Stimulated activated naive CD4-positive, alpha-beta T cell (primary cell): ENCODE results near the gene ARHGAP18.

Source experiments
- DNase-seq, 6 experiments: peaks; one replicate each; lab custom pipeline; 2025; lab: John Stamatoyannopoulos, UW

The ARHGAP18 gene

DNA sequence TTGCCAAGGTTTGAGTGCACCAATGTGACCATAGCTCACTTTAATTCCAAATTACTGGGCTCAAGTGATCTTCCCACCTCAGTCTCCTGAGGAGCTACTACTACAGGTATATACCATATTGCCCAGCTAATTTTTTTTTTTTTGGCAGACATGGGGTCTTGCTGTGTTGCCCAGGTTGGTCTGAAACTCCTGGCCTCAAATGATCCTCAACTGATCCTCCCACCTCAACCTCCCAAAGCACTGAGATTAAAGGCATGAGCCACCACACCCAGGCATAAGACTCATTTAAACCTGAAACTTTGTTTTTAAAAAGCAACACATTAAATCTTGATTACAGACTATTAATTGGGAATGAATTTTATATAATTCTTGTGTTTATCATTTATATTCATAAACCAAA, 67.7 kb downstream of the ARHGAP18 start:
- DNase-seq = no peak

DNA sequence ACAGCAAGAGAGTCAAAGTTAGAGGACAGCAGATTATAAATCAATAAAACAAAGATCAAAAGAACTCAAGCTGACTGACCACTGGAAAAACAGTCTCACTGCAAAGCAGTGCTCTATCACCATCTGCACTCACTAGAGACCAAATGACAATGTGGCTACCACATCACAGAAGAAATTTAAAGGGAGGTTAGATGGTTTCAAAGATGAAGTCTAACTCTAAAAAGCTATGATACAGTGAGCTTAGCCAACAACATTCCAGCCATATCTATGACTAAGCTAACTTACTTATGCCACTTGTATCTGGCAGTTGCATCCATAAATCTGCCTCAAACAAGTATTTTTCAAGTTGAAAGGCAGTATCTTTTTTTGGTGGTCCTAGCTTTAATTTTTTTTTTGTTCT, 68.6 kb downstream of the ARHGAP18 start:
- no peak for DNase-seq

DNA sequence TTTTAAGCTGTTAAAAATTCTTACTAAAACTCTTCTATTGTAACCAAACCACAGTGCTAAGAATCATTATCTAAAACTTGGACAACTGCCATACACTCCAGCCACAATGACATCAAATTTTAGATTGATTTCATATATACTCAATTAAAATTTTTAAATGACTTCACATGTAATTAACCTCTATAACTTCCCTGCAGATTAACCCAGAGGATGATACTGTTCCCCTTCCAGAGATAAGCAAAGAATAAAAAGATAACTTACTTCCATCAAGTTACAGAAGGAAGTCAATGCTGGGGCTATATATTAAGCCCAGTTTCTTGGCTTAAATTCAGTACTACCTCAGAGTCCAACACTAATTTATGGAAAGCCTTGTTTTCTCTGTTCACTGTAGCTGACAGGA, 71.3 kb downstream of the ARHGAP18 start:
- no peak for DNase-seq

- DNase-seq = no peak
Observed at GRCh38 chr6:129638055-129638684, 71.8 kb downstream of the ARHGAP18 start.

DNA sequence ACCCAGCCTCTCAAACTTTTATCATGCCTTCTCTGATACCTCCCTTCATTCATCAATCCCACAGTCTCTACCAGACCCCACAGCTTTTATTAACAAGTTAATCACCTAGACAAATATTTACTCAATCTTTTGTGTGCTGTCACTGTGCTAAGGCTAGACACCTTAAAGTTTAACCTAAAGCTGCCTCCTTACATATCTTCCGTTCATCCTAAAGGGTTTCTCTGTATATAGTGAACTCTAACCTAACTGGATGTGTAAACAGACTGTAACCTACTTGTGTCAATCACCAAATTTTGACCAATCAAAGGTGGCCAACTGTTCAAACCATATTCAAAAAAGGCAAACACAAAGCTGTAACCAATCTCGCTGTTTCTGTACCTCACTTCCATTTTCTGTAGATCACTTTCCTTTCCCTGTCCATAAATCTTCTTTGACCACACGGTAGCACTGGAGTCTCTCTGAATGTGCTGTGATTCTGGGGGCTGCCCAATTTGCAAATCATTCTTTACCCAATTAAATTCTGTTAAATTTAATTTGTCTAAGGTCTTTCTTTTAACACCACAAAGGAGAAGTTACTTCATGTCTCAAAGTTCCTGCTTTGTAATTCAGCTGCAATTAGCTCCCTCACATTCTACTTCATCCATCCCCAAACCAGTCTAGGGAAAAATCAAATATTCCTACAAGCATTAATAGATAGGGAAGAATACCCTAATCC, 72.5 kb downstream of the ARHGAP18 start:
- DNase-seq = no peak

DNA sequence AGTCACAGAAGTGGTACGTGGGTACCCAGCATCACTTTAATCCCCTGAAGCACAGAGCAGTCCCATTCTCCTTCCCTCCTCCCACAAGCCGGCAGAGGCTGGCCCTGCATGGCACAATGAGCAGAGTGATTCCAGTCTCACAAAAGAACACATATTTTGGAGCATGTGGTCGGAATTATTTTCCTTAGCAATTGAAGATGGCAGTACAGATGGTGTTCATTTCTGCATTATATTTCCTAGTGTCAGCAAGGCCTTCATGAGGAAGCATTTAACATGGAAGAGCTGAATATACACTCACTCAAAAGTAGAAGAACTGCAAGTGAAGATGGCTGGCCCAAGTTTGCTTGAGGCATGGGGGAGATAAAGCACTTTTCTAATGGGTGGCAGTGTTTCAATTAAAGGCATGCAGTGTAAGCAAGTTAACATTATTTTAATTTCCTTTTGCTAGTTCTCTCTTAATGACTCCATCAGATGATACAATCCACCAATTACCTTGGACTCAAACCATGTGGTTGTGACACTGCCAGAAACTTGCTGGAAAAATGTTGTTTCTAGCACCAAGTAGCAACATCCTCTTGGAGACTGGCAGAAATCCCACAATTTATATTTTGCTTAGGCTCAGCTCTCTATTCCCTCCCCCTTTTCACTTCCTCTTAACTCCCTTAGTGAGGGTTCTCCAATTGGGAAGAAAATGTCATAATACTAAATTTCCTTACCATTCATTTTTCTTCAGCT, 74.4 kb downstream of the ARHGAP18 start:
- no peak for DNase-seq

- no peak for DNase-seq
Observed at GRCh38 chr6:129634411-129635230, 75.4 kb downstream of the ARHGAP18 start.

DNA sequence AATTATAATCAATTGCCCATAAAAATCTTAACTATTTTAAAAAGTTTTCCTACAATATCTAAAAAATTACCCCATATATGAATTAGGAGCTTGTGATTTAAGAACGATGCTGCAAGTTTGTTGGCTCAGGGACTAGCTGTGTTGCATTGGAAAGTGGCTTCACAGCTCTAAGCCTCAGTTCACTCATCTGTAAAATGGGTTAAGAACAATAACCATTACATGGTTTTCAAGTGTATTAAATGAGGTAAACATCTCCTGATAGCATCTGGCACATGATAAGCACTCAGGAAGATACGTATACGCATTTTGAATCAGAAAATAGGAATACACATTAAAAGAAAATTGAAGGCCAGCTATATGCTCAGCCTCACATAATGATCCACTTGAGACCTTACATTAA, 76.4 kb downstream of the ARHGAP18 start:
- no peak for DNase-seq

- DNase-seq = no peak
Observed at GRCh38 chr6:129632172-129632613, 77.8 kb downstream of the ARHGAP18 start.

GRCh38 chr6:129631070-129631469, 78.9 kb downstream of the ARHGAP18 start:
- no peak for DNase-seq

DNA sequence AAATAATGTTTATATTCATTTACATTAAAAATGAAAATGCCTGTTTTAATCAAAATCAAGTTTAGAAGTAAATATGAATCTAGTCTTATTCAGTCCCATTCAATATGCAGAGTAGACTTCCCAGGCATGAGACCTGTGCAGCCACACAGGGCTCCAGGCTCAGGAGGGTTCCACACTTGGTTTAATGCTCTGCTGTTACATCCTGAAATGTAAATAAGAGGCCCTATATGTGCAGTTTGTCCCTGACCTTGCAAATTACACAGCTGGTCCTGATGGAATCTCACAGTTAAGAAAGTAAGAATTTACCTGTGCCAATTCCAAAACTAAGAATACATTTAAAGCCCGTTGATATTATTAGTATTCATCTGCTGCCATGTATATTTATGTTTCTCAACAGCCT, 79.4 kb downstream of the ARHGAP18 start:
- no peak for DNase-seq

GRCh38 chr6:129628101-129628815, 81.7 kb downstream of the ARHGAP18 start:
- DNase-seq = no peak

DNA sequence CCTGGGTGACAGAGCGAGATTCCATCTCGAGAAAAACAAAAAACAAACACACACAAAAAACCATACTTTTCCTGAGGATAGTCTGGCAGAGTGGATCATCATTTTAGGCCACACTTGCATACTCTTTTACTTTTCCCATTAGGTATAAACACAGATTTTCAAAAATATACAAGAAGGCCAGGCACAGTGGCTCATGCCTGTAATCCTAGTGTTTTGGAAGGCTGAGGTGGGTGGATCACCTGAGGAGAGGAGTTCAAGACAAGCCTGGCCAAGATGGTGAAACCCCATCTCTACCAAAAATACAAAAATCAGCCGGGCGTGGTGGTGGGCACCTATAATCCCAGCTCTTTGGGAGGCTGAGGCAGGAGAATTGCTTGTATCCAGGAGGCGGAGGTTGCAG, 85.5 kb downstream of the ARHGAP18 start:
- DNase-seq = no peak

GRCh38 chr6:129623008-129623732, 86.8 kb downstream of the ARHGAP18 start:
- no peak for DNase-seq

- no peak for DNase-seq
Observed at GRCh38 chr6:129621252-129621651, 88.7 kb downstream of the ARHGAP18 start.

DNA sequence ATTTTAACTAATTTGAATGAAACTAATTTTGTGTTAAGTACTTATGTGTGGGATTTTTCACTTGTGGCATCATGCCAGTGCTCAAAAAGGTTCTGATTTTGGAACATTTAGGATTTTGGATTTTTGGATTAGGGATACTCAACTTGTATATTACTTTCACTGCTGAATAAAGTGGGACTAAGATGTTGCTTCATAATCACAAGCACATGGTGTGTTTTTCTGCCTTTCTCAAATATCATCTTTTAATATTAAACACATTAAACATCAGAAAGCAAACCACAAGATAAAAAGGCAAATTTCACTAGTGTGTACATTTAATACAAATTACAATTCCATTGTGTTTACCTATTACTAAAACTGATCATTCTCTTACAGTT, 89.8 kb downstream of the ARHGAP18 start:
- no peak for DNase-seq

DNA sequence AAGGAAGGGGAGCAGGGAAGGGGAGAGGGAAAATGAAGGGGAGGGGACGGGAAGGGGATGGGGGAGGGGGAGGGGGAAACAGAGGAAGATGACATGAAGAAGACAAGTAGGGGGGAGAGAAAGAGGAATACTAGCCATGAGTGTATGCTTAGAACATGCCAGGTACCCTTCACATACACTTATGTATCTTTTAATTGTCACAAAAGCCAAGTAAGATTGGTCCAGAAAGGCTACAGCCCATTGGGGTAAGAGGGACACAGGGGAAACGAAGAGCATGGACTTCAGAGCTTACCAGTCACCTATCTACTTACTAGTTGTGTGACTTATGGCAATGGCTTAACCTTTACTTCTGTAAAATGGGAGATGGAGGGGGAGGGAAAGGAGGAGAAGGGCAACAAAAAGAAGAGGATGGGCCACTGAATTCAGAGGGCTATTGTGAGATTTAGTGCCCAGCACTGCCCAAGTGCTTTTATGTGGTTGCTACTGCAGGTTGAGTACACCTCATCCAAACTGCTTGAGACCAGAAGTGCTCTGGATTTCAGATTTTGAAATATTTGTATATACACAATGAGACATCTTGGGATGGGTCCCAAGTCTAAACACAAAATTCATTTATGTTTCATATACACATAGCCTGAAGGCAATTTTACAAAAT, 90.3 kb downstream of the ARHGAP18 start:
- no peak for DNase-seq

- no peak for DNase-seq
Observed at GRCh38 chr6:129617986-129618385, 92.0 kb downstream of the ARHGAP18 start.

GRCh38 chr6:129615496-129615895, 94.5 kb downstream of the ARHGAP18 start:
- DNase-seq = no peak

DNA sequence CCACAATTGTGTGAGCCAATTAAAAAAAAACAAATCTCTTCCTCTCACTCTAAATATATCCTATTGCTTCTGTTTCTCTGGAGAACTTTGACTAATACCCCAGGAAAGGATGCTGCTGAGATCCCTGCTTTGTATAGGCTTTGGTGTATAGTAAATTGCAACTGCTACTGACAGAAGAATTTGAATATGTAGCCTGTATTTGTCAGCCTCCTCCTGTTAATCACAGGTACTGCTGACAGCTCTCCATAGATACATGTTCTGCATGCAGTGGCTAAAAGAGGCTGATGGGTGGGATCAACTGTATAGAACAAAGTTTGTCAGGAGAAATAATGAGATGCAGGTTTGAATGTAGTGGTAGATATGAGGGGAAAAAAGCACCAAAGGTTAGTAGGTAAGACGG, 95.0 kb downstream of the ARHGAP18 start:
- no peak for DNase-seq
